HG03095 (cell line): ENCODE results near the gene RSBN1.
A peak's percentile ranks its signal among the peaks of the same experiment; 100 is the strongest.
"Not testable (repeated sequence)": the region's sequence is repeated elsewhere in the genome, so short reads cannot be mapped to it uniquely, and the experiment has no call there.

Experiments
- ATAC-seq: cut with Tn5 transposase; IDR thresholded peaks from one replicate; pipeline ENCODE4 v1.9.1; 2021; ENCODE audit warnings: moderate library complexity; ENCODE audit not compliant: unreplicated experiment

The RSBN1 gene

GRCh38 chr1:113811888-113812660 lies at the start of gene RSBN1:
TSS of gene RSBN1 (minus strand) at chr1:113812476. CDS start at chr1:113812412, 64 bp downstream.
- ATAC-seq, result peak; percentile 88

- no peak for ATAC-seq
Observed at GRCh38 chr1:113861641-113862040, 49.4 kb upstream of the RSBN1 start.

GRCh38 chr1:113860891-113861290 lies 48.6 kb upstream of the RSBN1 start:
- ATAC-seq, result no peak

DNA sequence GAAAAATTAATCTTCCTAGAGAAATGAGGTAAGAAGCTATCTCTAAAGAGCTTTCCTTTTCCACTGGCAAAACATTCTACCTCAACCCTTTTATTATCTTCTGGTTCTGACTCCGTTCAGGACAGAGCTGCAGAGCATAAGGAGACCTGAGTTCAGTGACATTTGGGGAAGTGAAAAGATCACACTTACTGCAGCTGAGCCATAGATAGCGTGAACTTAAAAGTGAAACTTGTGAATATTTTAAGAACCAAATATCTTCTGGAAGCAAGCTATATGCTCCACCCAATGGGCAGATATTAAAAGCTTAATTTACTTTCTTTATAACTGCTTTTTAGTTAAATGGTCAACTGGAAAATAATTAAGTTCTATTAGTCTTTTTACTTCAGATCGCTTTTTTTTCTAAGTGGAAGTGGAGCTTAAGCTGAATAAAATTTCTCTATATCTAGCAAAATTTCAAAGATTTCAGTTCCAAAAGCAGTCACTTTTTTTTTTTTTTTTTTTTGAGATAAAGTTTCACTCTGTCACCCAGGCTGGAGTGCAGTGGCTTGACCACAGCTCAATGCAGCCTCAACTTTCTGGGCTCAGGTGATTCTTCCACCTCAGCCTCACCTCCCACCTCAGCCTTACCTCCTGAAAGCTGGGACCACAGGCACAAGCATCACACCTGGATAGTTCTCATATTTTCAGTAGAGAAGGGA lies 47.4 kb upstream of the RSBN1 start:
- ATAC-seq, result peak; percentile 83

DNA sequence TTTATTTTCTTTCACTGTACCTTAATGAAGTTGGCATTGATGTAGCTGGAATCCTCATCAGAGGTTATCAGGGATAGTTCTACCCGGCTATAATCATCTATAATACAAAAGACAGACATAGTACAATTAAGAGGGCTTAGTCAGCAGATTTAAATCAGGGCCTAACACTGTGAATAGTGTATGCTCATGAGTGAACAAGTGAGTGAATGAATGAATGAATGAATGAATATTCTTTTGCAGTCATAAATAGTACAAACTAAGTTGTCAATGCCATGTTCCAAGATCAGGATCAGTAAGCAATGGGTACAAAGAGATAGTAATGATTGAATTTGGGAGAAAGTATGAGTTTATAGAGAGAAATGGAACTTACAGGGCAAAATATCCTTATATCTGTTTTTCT lies 46.7 kb upstream of the RSBN1 start:
- ATAC-seq, result no peak

GRCh38 chr1:113858418-113858817 lies 46.1 kb upstream of the RSBN1 start:
- ATAC-seq, result no peak

- ATAC-seq, result no peak
Observed at GRCh38 chr1:113857776-113858175, 45.5 kb upstream of the RSBN1 start.

DNA sequence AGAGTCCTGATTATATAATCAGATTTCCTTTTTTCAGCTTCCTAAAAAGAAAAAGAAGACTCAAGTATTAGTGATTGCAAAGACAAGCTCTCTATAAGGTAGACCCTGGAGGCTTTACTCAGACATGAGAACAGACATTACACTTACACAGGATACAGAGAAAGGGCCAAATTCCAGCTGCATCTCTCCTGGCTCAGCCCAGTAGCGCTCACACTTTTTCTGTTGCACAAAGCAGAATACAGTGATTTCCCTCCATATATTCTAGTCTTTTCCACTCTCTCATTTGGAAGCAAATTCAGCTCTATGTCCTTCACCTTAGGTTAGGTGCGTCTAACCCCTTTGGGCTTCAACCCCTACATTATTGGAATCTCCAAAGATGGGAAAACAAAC lies 44.1 kb upstream of the RSBN1 start:
- ATAC-seq, result no peak

DNA sequence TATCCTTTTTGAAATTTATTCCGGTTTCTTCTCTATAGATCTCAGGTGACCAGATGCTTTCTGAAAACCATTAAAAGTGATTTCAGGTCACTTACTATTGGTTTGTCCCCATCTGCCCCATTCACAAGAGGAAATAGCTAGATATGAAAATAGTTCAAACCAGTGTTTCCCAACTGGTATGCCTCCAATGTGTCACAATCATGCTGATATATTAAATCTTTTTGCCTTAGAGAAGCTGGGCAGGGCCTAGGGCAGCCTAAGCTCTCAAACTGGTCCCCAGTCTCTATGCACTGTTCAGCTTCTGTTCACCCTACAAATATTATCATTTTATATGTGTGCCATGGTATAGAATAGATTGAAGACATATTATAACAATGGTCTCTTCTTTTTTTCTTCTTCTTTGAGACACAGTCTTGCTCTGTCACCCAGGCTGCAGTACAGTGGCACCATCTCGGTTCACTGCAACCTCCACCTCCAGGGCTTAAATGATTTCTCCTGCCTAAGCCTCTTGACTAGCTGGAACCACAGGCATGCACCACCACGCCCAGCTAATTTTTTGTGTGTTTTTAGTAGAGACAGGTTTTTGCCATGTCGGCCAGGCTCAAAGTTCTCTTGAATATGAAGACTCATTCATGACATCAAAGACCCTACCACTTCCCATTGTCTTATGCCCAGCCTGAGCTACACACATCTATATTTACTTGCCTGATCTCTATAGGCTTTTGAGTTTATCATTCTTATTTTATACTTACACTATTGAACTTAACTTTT lies 43.5 kb upstream of the RSBN1 start:
- no peak for ATAC-seq

- no peak for ATAC-seq
Observed at GRCh38 chr1:113854234-113854633, 42.0 kb upstream of the RSBN1 start.

GRCh38 chr1:113852694-113853093 lies 40.4 kb upstream of the RSBN1 start:
- not testable (repeated sequence) for ATAC-seq

DNA sequence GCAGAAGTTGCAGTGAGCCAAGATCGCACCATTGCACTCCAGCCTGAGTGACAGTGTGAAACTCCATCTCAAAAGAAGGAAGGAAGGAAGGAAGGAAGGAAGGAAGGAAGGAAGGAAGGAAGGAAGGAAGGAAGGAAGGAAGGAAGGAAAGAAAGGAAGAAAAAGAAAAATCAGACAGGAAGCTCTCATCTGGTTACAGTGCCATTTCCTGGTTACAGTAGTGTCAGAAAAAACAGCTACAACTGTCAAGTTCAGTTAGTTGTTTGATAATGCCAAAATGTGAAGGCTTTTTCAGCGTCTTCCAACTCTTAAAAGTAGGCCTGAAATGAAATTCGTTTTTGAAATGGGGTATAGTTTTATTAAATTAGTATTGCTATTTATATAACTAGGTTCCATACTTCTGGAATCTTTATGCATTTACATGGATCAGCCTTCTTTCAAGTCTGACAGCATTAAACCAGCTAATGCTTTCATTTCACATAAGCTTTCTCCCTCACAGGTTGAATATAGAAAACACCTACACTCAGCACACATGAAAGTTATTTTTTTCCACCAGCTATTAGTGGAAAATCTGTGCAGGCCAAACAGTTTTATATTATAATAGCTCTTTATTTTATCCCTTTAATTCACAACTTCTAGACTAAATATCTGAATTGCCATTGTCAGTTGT lies 38.0 kb upstream of the RSBN1 start:
- ATAC-seq, result no peak

- no peak for ATAC-seq
Observed at GRCh38 chr1:113849072-113849471, 36.8 kb upstream of the RSBN1 start.

DNA sequence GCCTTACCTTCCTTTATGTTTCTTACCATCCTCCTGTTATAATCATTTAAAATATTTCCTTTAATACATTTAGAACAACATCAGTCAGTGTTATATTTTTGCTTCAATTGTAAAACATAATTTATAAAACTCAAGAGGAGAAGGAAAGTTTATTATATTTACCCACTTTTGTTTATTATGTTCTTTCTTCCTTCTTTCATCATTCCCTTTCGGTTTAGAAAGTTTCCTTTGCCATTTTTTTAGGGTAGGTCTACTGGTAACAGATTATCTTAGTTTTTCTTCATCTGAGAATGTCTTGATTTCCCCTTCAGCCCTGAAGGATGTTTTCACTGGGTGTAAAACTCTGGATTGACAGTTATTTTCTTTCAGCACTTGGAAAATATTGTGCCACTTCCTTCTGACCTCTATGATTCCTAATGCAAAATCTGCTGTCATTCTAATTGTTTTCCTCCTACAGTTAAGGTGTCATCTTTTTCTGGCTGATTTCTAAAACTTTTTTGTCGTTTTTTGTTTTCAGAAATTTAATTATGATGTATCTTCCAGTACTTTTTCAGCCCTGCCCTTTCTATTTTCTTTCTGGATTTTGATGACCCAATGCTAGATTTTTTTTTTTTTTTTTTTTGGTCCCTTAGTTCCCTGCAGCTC lies 34.2 kb upstream of the RSBN1 start:
- no peak for ATAC-seq

DNA sequence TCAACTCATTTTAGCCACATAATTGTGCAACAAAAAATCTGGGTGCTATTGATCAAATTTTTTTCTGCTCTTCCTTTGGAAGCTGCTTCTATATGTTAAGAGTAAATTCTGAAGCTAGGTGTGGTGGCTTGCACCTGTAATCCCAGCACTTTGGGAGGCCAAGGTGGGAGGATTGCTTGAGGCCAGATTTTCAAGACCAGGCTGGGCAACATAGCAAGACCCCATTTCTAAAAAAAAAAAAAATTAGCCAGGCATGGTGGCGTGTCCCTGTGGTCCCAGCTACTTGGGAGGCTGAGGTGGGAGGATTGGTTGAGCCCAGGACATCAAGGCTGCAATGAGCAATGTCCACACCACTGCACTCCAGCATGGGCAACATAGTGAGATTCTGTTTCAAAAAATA lies 24.3 kb upstream of the RSBN1 start:
- ATAC-seq, result no peak

- no peak for ATAC-seq
Observed at GRCh38 chr1:113835686-113836290, 23.5 kb upstream of the RSBN1 start.

DNA sequence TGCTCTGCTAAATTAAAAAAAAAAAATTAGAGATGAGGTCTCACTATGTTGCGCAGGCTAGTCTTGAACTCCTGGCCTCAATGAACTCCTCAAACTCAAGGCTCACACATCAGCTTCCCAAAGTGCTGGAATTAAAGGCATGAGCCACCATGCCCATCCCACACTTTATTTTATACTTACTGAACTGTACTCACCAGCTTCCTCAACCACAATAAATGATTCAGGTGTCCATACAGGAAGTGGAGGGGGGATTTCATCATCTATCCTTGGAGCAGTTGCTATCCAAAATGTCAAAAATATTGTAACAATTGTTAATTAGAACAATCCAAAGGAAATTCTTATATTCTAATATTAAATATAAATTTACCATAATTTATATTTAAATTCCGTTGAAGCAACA lies 22.4 kb upstream of the RSBN1 start:
- no peak for ATAC-seq

DNA sequence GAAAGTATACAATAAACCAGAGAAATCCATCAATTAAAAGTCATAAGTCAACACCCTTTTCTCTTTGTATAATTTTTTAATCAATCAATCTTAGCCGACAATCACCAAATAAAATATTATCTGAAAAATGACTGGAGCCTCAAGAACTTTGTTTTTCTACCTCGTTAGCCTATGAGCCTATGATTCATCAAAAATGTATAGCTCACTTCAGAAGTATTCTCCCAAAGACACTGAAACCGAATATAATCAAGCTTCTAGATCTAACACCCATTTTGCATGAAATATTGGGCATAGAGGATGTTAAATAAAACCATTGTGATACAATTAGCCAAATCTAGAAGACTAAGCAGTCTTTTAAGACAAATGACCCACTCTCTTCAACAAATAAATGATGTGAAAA lies 17.8 kb upstream of the RSBN1 start:
- ATAC-seq, result no peak

GRCh38 chr1:113821916-113822315 lies 9.6 kb upstream of the RSBN1 start:
- ATAC-seq, result no peak

GRCh38 chr1:113818578-113818977 lies 6.3 kb upstream of the RSBN1 start:
- ATAC-seq, result no peak
